Panc1 (cell line): ENCODE measurements around the gene HNRNPK. TPM values are rescaled to one million over a fixed set of nuclear protein-coding genes. Genes with fewer than 3 reads are reported as not detected.

Experiments used
- ATAC-seq: fragments of 200-7000 bp; cut with Tn5 transposase; 2 replicates; pipeline ENCODE4 v1.9.1; 2020; ENCODE audit warnings: mild to moderate bottlenecking, moderate library complexity
- BruUV-seq: library from RNA; stranded (reverse); fragments of 400-500 nt; replicated peaks from 2 replicates; lab custom pipeline; 2021; lab: Mats Ljungman, UMichigan
- CTCF ChIA-PET: fragments of 300-600 bp; sonication (Branson Sonifier 250); formaldehyde crosslinking; loops from one replicate; lab custom pipeline; 2022; ENCODE audit warnings: antibody characterized with exemption; lab: Charles Lee
- POLR2A ChIA-PET: fragments of 300-600 bp; sonication (Branson Sonifier 250); formaldehyde crosslinking; loops from one replicate; lab custom pipeline; 2022; ENCODE audit warnings: antibody characterized with exemption; lab: Charles Lee
- DNase-seq: peaks from one replicate; pipeline ENCODE4 v3.0.0-alpha.2; 2010; ENCODE audit warnings: low read depth, low spot score
- H3K27ac ChIP-seq: 2 replicates; pipeline ENCODE4 v1.5.1; 2011; ENCODE audit warnings: mild to moderate bottlenecking, low read length, inconsistent platforms
- H3K27me3 ChIP-seq: fragments of 200-500 bp; sonication (Bioruptor generic); 2 replicates; pipeline ENCODE4 v1.6.0; 2014; ENCODE audit warnings: low read length, inconsistent platforms; ENCODE audit not compliant: control insufficient read depth, insufficient read depth
- H3K36me3 ChIP-seq: fragments of 200-500 bp; sonication (Bioruptor generic); 2 replicates; pipeline ENCODE4 v1.5.1; 2014; ENCODE audit warnings: inconsistent platforms, mild to moderate bottlenecking, low read length, moderate library complexity; ENCODE audit not compliant: control insufficient read depth, insufficient read depth
- H3K4me1 ChIP-seq: 2 replicates; pipeline ENCODE4 v1.5.1; 2011; ENCODE audit warnings: inconsistent platforms, mild to moderate bottlenecking, low read length, moderate library complexity; ENCODE audit not compliant: control insufficient read depth, insufficient read depth
- H3K4me3 ChIP-seq, 2 experiments: 2 replicates each; pipeline ENCODE4 v1.5.1; 2011 to 2012; ENCODE audit warnings: low read depth in 2 of 2, low read length in 2 of 2, mild to moderate bottlenecking in 2 of 2, inconsistent platforms in 1 of 2, moderate library complexity in 1 of 2
- H3K9me3 ChIP-seq: fragments of 200-500 bp; sonication (Bioruptor generic); 2 replicates; pipeline ENCODE4 v1.5.1; 2014; ENCODE audit warnings: low read depth, mild to moderate bottlenecking, inconsistent platforms, low read length, moderate library complexity; ENCODE audit not compliant: control insufficient read depth, insufficient read depth
- CTCF ChIP-seq: fragments of 450-650 bp; IDR thresholded peaks from 2 replicates; pipeline ENCODE4 v1.5.1; 2017; ENCODE audit warnings: mild to moderate bottlenecking
- POLR2AphosphoS5 ChIP-seq: IDR thresholded peaks from 2 replicates; pipeline ENCODE4 v1.6.1; 2012; ENCODE audit warnings: mild to moderate bottlenecking, low read depth, low read length, moderate library complexity
- REST ChIP-seq, 2 experiments: IDR thresholded peaks; 2 replicates each; pipeline ENCODE4 v1.6.1; 2011 to 2012; ENCODE audit warnings: low read depth in 2 of 2, control low read depth in 1 of 2, low read length in 1 of 2, mild to moderate bottlenecking in 1 of 2, moderate library complexity in 1 of 2; ENCODE audit not compliant: insufficient read depth in 1 of 2
- SIN3A ChIP-seq: IDR thresholded peaks from 2 replicates; pipeline ENCODE4 v1.6.1; 2012; ENCODE audit warnings: low read depth, mild to moderate bottlenecking, low read length, moderate library complexity, borderline replicate concordance; ENCODE audit not compliant: insufficient read depth
- TCF7L2 ChIP-seq: IDR thresholded peaks from 2 replicates; pipeline ENCODE4 v1.6.1; 2011; ENCODE audit warnings: mild to moderate bottlenecking, low read depth, low read length, inconsistent platforms
- in situ Hi-C: cut with HindIII; loops from 2 replicates; pipeline ENCODE4 v1.10.0; 2016; ENCODE audit warnings: low sequenced_read_pairs, low pct_unique_long_range_greater_than_20kb
- intact Hi-C: fragments of 100-400 bp; cut with micrococcal nuclease; formaldehyde crosslinking; loops from one replicate; pipeline ENCODE4 v1.10.0; 2022; ENCODE audit not compliant: unreplicated experiment
- total RNA-seq: library from RNA; stranded (reverse); gene quantifications from one replicate; pipeline ENCODE4 v1.2.1, GENCODE V29; 2021; ENCODE audit not compliant: unreplicated experiment

The HNRNPK gene
- total RNA-seq, 1 experiment from 2014 or later = 495 TPM

GRCh38 chr9:84001621-84002020, 21.6 kb upstream of the HNRNPK start:
- TF ChIP-seq CTCF = no peak
- no peak for TF ChIP-seq SIN3A
- no peak for TF ChIP-seq TCF7L2
- no peak for TF ChIP-seq POLR2AphosphoS5
- TF ChIP-seq REST (IDR thresholded peaks at IDR 0.05; ENCODE audit: insufficient read depth in 1 of 2, low read depth in 2 of 2, low read length in 1 of 2) = no peak
- ATAC-seq (no peak), DNase-seq (no peak)
- ChIA-PET CTCF (no interaction called here), POLR2A (no interaction called here)
- no peaks in the 10 kb centered on the region for H3K4me1 ChIP-seq
- no peaks in the 10 kb centered on the region for H3K27me3 ChIP-seq
- intact Hi-C loops = no loop called here
- no peaks in the 10 kb centered on the region for H3K9me3 ChIP-seq
- no peak overlapping the region for H3K4me3 ChIP-seq
- H3K27ac ChIP-seq = no peak overlapping the region
- H3K36me3 ChIP-seq = peaks cover 8% of the 10 kb centered on the region; the same call in 1 of the 2 replicates
- BruUV-seq = no TSS peak
- in situ Hi-C loops = no loop called here

- TF ChIP-seq TCF7L2 (no peak), POLR2AphosphoS5 (no peak), REST (IDR thresholded peaks at IDR 0.05; ENCODE audit: insufficient read depth in 1 of 2, low read depth in 2 of 2, low read length in 1 of 2) (no peak), CTCF (no peak), SIN3A (no peak)
- Histone ChIP-seq H3K27me3 (no peaks in the 10 kb centered on the region), H3K27ac (no peak overlapping the region), H3K36me3 (peaks cover 8% of the 10 kb centered on the region; the same call in 1 of the 2 replicates), H3K9me3 (no peaks in the 10 kb centered on the region), H3K4me3 (no peak overlapping the region), H3K4me1 (no peaks in the 10 kb centered on the region)
- DNase-seq = no peak
- intact Hi-C loops = no loop called here
- POLR2A ChIA-PET = no interaction called here
- in situ Hi-C loops = no loop called here
- CTCF ChIA-PET = no interaction called here
- BruUV-seq = no TSS peak
- no peak for ATAC-seq
Measured at GRCh38 chr9:84000186-84000585, 20.2 kb upstream of the HNRNPK start.
